Measurements from ENCODE around the gene FOXB1.

Gene FOXB1

GRCh38 chr15:60009980-60010732, 6.0 kb downstream of the FOXB1 start:
- peaks cover 11% of the 10 kb centered on the region for H3K27me3 ChIP-seq (ENCODE audit: insufficient read depth, low read length, poor library complexity)
- no peak overlapping the region for H4K5ac ChIP-seq (ENCODE audit: low read length)
- H3K9ac ChIP-seq (ENCODE audit: low read length) = no peak overlapping the region
- no CpG with 5 or more reads among the region's 13 CpGs for WGBS (ENCODE audit: extremely low coverage, insufficient coverage, low lambda C conversion rate)
- no peak overlapping the region for H3K4me3 ChIP-seq (ENCODE audit: low read length)
- no peak overlapping the region for H3K27ac ChIP-seq (ENCODE audit: low read depth, low read length)
- no peak overlapping the region for H2AK5ac ChIP-seq (ENCODE audit: low read length)
- H3K4ac ChIP-seq (ENCODE audit: low read depth, low read length) = no peak overlapping the region
- no peaks in the 10 kb centered on the region for H3K79me1 ChIP-seq (ENCODE audit: low read length)
- H3K23ac ChIP-seq (ENCODE audit: low read length) = no peak overlapping the region
- no peak overlapping the region for H3K4me2 ChIP-seq (ENCODE audit: low read length)
- no peak overlapping the region for H2BK120ac ChIP-seq (ENCODE audit: low read depth, low read length)
- DNase-seq = no peak
- H3K36me3 ChIP-seq (ENCODE audit: control insufficient read depth, insufficient read depth, low read length) = no peaks in the 10 kb centered on the region
- no peaks in the 10 kb centered on the region for H3K79me2 ChIP-seq (ENCODE audit: control insufficient read depth, insufficient read depth, low read length)
- no peak overlapping the region for H2BK5ac ChIP-seq (ENCODE audit: low read length)
- H2BK15ac ChIP-seq (replicated peaks; ENCODE audit: low read depth) = no peak overlapping the region
- no peaks in the 10 kb centered on the region for H3K4me1 ChIP-seq (ENCODE audit: control insufficient read depth, low read depth, low read length)
- no peak overlapping the region for H4K8ac ChIP-seq (ENCODE audit: low read depth, low read length)
- no peak overlapping the region for H3K56ac ChIP-seq (ENCODE audit: low read length)
- H3K18ac ChIP-seq (ENCODE audit: low read length) = no peak overlapping the region

- no peak overlapping the region for H4K8ac ChIP-seq (ENCODE audit: low read depth, low read length)
- H2BK120ac ChIP-seq (ENCODE audit: low read depth, low read length) = no peak overlapping the region
- H2BK5ac ChIP-seq (ENCODE audit: low read length) = no peak overlapping the region
- H3K79me1 ChIP-seq (ENCODE audit: low read length) = no peaks in the 10 kb centered on the region
- no CpG with 5 or more reads among the region's 2 CpGs for WGBS (ENCODE audit: extremely low coverage, insufficient coverage, low lambda C conversion rate)
- no peak overlapping the region for H3K4ac ChIP-seq (ENCODE audit: low read depth, low read length)
- no peak overlapping the region for H2AK5ac ChIP-seq (ENCODE audit: low read length)
- H3K4me3 ChIP-seq (ENCODE audit: low read length) = no peak overlapping the region
- no peak overlapping the region for H3K18ac ChIP-seq (ENCODE audit: low read length)
- H3K79me2 ChIP-seq (ENCODE audit: control insufficient read depth, insufficient read depth, low read length) = no peaks in the 10 kb centered on the region
- no peak overlapping the region for H2BK15ac ChIP-seq (replicated peaks; ENCODE audit: low read depth)
- no peaks in the 10 kb centered on the region for H3K4me1 ChIP-seq (ENCODE audit: control insufficient read depth, low read depth, low read length)
- no peak for DNase-seq
- no peak overlapping the region for H4K5ac ChIP-seq (ENCODE audit: low read length)
- H3K36me3 ChIP-seq (ENCODE audit: control insufficient read depth, insufficient read depth, low read length) = no peaks in the 10 kb centered on the region
- H3K27ac ChIP-seq (ENCODE audit: low read depth, low read length) = no peak overlapping the region
- H3K27me3 ChIP-seq (ENCODE audit: insufficient read depth, low read length, poor library complexity) = peaks cover 4% of the 10 kb centered on the region
- H3K56ac ChIP-seq (ENCODE audit: low read length) = no peak overlapping the region
- H3K23ac ChIP-seq (ENCODE audit: low read length) = no peak overlapping the region
- no peak overlapping the region for H3K9ac ChIP-seq (ENCODE audit: low read length)
- no peak overlapping the region for H3K4me2 ChIP-seq (ENCODE audit: low read length)
Measured at GRCh38 chr15:60010858-60011257, 6.7 kb downstream of the FOXB1 start.

- Histone ChIP-seq H4K5ac (ENCODE audit: low read length) (no peak overlapping the region), H2BK15ac (replicated peaks; ENCODE audit: low read depth) (no peak overlapping the region), H3K18ac (ENCODE audit: low read length) (no peak overlapping the region), H3K27me3 (ENCODE audit: insufficient read depth, low read length, poor library complexity) (peaks cover 2% of the 10 kb centered on the region), H3K79me1 (ENCODE audit: low read length) (no peaks in the 10 kb centered on the region), H3K23ac (ENCODE audit: low read length) (no peak overlapping the region), H3K4me3 (ENCODE audit: low read length) (no peak overlapping the region), H3K9ac (ENCODE audit: low read length) (no peak overlapping the region), H3K4me2 (ENCODE audit: low read length) (no peak overlapping the region), H2BK120ac (ENCODE audit: low read depth, low read length) (no peak overlapping the region), H3K4ac (ENCODE audit: low read depth, low read length) (no peak overlapping the region), H3K56ac (ENCODE audit: low read length) (no peak overlapping the region), H3K79me2 (ENCODE audit: control insufficient read depth, insufficient read depth, low read length) (no peaks in the 10 kb centered on the region), H3K4me1 (ENCODE audit: control insufficient read depth, low read depth, low read length) (no peaks in the 10 kb centered on the region), H2BK5ac (ENCODE audit: low read length) (no peak overlapping the region), H2AK5ac (ENCODE audit: low read length) (no peak overlapping the region), H3K27ac (ENCODE audit: low read depth, low read length) (no peak overlapping the region), H3K36me3 (ENCODE audit: control insufficient read depth, insufficient read depth, low read length) (no peaks in the 10 kb centered on the region), H4K8ac (ENCODE audit: low read depth, low read length) (no peak overlapping the region)
- DNase-seq = no peak
- WGBS (ENCODE audit: extremely low coverage, insufficient coverage, low lambda C conversion rate) = no CpG with 5 or more reads among the region's 3 CpGs
Measured at GRCh38 chr15:60012695-60013094, 8.6 kb downstream of the FOXB1 start.

GRCh38 chr15:60017538-60018520, 13.7 kb downstream of the FOXB1 start:
- Histone ChIP-seq H3K36me3 (ENCODE audit: control insufficient read depth, insufficient read depth, low read length) (no peaks in the 10 kb centered on the region), H3K27me3 (ENCODE audit: insufficient read depth, low read length, poor library complexity) (no peaks in the 10 kb centered on the region), H3K27ac (ENCODE audit: low read depth, low read length) (no peak overlapping the region), H2BK5ac (ENCODE audit: low read length) (no peak overlapping the region), H2BK120ac (ENCODE audit: low read depth, low read length) (no peak overlapping the region), H4K8ac (ENCODE audit: low read depth, low read length) (no peak overlapping the region), H3K23ac (ENCODE audit: low read length) (no peak overlapping the region), H4K5ac (ENCODE audit: low read length) (no peak overlapping the region), H3K9ac (ENCODE audit: low read length) (no peak overlapping the region), H3K79me2 (ENCODE audit: control insufficient read depth, insufficient read depth, low read length) (no peaks in the 10 kb centered on the region), H3K4me3 (ENCODE audit: low read length) (no peak overlapping the region), H3K79me1 (ENCODE audit: low read length) (no peaks in the 10 kb centered on the region), H3K4me1 (ENCODE audit: control insufficient read depth, low read depth, low read length) (peaks cover 7% of the 10 kb centered on the region), H2AK5ac (ENCODE audit: low read length) (no peak overlapping the region), H3K4me2 (ENCODE audit: low read length) (no peak overlapping the region), H3K56ac (ENCODE audit: low read length) (no peak overlapping the region), H3K18ac (ENCODE audit: low read length) (no peak overlapping the region), H3K4ac (ENCODE audit: low read depth, low read length) (no peak overlapping the region), H2BK15ac (replicated peaks; ENCODE audit: low read depth) (no peak overlapping the region)
- no peak for DNase-seq
- no CpG with 5 or more reads among the region's 2 CpGs for WGBS (ENCODE audit: extremely low coverage, insufficient coverage, low lambda C conversion rate)

- Histone ChIP-seq H2BK15ac (replicated peaks; ENCODE audit: low read depth) (no peak overlapping the region), H3K23ac (ENCODE audit: low read length) (no peak overlapping the region), H3K9ac (ENCODE audit: low read length) (no peak overlapping the region), H3K79me2 (ENCODE audit: control insufficient read depth, insufficient read depth, low read length) (no peaks in the 10 kb centered on the region), H2BK120ac (ENCODE audit: low read depth, low read length) (no peak overlapping the region), H2AK5ac (ENCODE audit: low read length) (no peak overlapping the region), H3K36me3 (ENCODE audit: control insufficient read depth, insufficient read depth, low read length) (no peaks in the 10 kb centered on the region), H3K4ac (ENCODE audit: low read depth, low read length) (no peak overlapping the region), H3K79me1 (ENCODE audit: low read length) (no peaks in the 10 kb centered on the region), H3K27me3 (ENCODE audit: insufficient read depth, low read length, poor library complexity) (no peaks in the 10 kb centered on the region), H3K4me3 (ENCODE audit: low read length) (no peak overlapping the region), H4K8ac (ENCODE audit: low read depth, low read length) (no peak overlapping the region), H4K5ac (ENCODE audit: low read length) (no peak overlapping the region), H3K4me1 (ENCODE audit: control insufficient read depth, low read depth, low read length) (peaks cover 7% of the 10 kb centered on the region), H3K27ac (ENCODE audit: low read depth, low read length) (no peak overlapping the region), H3K56ac (ENCODE audit: low read length) (no peak overlapping the region), H3K4me2 (ENCODE audit: low read length) (no peak overlapping the region), H3K18ac (ENCODE audit: low read length) (no peak overlapping the region), H2BK5ac (ENCODE audit: low read length) (no peak overlapping the region)
- DNase-seq = peak; percentile 85
- no CpG with 5 or more reads among the region's 3 CpGs for WGBS (ENCODE audit: extremely low coverage, insufficient coverage, low lambda C conversion rate)
Measured at GRCh38 chr15:60020736-60021135, 16.6 kb downstream of the FOXB1 start.
